Smooth muscle cell (in vitro differentiated cells): Measurements from ENCODE around the gene SHROOM3. TPM values are rescaled to one million over a fixed set of nuclear protein-coding genes. Genes with fewer than 3 reads are reported as not detected.

Experiments used
- DNase-seq: peaks from one replicate; lab custom pipeline; 2025; ENCODE audit not compliant: unreplicated experiment; lab: John Stamatoyannopoulos, UW
- H2AFZ ChIP-seq: fragments of 200-600 bp; sonication (generic); 2 replicates; pipeline ENCODE4 v1.6.0; 2016; ENCODE audit warnings: antibody characterized with exemption, low read depth, mild to moderate bottlenecking
- H3F3A ChIP-seq: fragments of 200-600 bp; sonication (generic); 2 replicates; pipeline ENCODE4 v1.6.0; 2017; ENCODE audit warnings: antibody characterized with exemption, low read depth
- H3K27ac ChIP-seq: fragments of 200-600 bp; sonication (generic); 2 replicates; pipeline ENCODE4 v1.5.1; 2016; ENCODE audit warnings: low read depth, mild to moderate bottlenecking
- H3K27me3 ChIP-seq: fragments of 200-600 bp; sonication (generic); 2 replicates; pipeline ENCODE4 v1.6.1; 2016; ENCODE audit warnings: low read depth, mild to moderate bottlenecking
- H3K36me3 ChIP-seq: fragments of 200-600 bp; sonication (generic); 2 replicates; pipeline ENCODE4 v1.5.1; 2016; ENCODE audit warnings: low read depth
- H3K4me1 ChIP-seq: fragments of 200-600 bp; sonication (generic); 2 replicates; pipeline ENCODE4 v1.5.1; 2016; ENCODE audit warnings: low read depth
- H3K4me2 ChIP-seq: fragments of 200-600 bp; sonication (generic); 2 replicates; pipeline ENCODE4 v1.6.0; 2016; ENCODE audit warnings: mild to moderate bottlenecking
- H3K4me3 ChIP-seq: fragments of 200-600 bp; sonication (generic); 2 replicates; pipeline ENCODE4 v1.5.1; 2016; ENCODE audit warnings: mild to moderate bottlenecking
- H3K79me2 ChIP-seq: fragments of 200-600 bp; sonication (generic); 2 replicates; pipeline ENCODE4 v1.6.0; 2016; ENCODE audit warnings: low read depth, mild to moderate bottlenecking
- H3K9ac ChIP-seq: fragments of 200-600 bp; sonication (generic); 2 replicates; pipeline ENCODE4 v1.6.0; 2016; ENCODE audit warnings: low read depth
- H3K9me3 ChIP-seq: fragments of 200-600 bp; sonication (generic); replicated peaks from 2 replicates; pipeline ENCODE4 v1.5.1; 2016; ENCODE audit warnings: low read depth
- H4K20me1 ChIP-seq: fragments of 200-600 bp; sonication (generic); 2 replicates; pipeline ENCODE4 v1.6.0; 2016; ENCODE audit warnings: low read depth
- CTCF ChIP-seq: fragments of 200-600 bp; sonication (generic); IDR thresholded peaks from 2 replicates; pipeline ENCODE4 v1.5.1; 2017; ENCODE audit warnings: borderline replicate concordance, mild to moderate bottlenecking, antibody characterized with exemption; ENCODE audit not compliant: insufficient read depth, poor library complexity, severe bottlenecking
- WGBS: methylation state at CpG from one replicate; pipeline ENCODE4 v1.1.7; 2016; ENCODE audit warnings: low lambda C conversion rate; 5-methylcytosine and 5-hydroxymethylcytosine counted together
- polyA plus RNA-seq: library from polyadenylated mRNA; unstranded; fragments of >200 nt; fragmentation: Nextera tagmentation; extraction: Ambion mirVana; gene quantifications from 2 replicates; pipeline ENCODE4 v1.2.1, GENCODE V29; 2016
- total RNA-seq: library from RNA; depleted of rRNA; stranded (reverse); fragments of >200 nt; gene quantifications from 2 replicates; pipeline ENCODE4 v1.2.3, GENCODE V29; 2014

SHROOM3 gene
- total and polyA plus RNA-seq, 2 experiments from 2014 or later, result 10.0 to 31.9 TPM

GRCh38 chr4:76463568-76463967, 28.5 kb downstream of the SHROOM3 start:
- Histone ChIP-seq H3K9ac (no peak overlapping the region), H4K20me1 (no peaks in the 10 kb centered on the region), H3K36me3 (no peaks in the 10 kb centered on the region), H3K79me2 (no peaks in the 10 kb centered on the region), H3K9me3 (no peaks in the 10 kb centered on the region), H3K4me3 (no peak overlapping the region), H3K4me1 (peaks cover 29% of the 10 kb centered on the region), H3K27me3 (no peaks in the 10 kb centered on the region), H3K4me2 (no peak overlapping the region), H3F3A (no peaks in the 10 kb centered on the region), H3K27ac (no peak overlapping the region), H2AFZ (no peak overlapping the region)
- 96% methylated on average over 2 of the region's 2 CpGs for WGBS
- DNase-seq, result no peak
- TF ChIP-seq CTCF, result no peak

- no peaks in the 10 kb centered on the region for H3K79me2 ChIP-seq
Measured at GRCh38 chr4:76470064-76470463, 35.0 kb downstream of the SHROOM3 start.

GRCh38 chr4:76470532-76470931, 35.5 kb downstream of the SHROOM3 start:
- Histone ChIP-seq H3K4me2 (no peak overlapping the region), H3K27ac (no peak overlapping the region), H3K4me3 (no peak overlapping the region), H3K9me3 (no peaks in the 10 kb centered on the region), H4K20me1 (no peaks in the 10 kb centered on the region), H3F3A (no peaks in the 10 kb centered on the region), H3K79me2 (no peaks in the 10 kb centered on the region), H3K9ac (no peak overlapping the region), H3K27me3 (no peaks in the 10 kb centered on the region), H2AFZ (no peak overlapping the region), H3K36me3 (no peaks in the 10 kb centered on the region), H3K4me1 (peaks cover 7% of the 10 kb centered on the region)
- no peak for TF ChIP-seq CTCF
- WGBS, result 75% methylated on average over 1 of the region's 1 CpG
- DNase-seq, result no peak

More at GRCh38 chr4:76470064-76470463, 35.0 kb downstream of the SHROOM3 start:
- no peak for TF ChIP-seq CTCF
- Histone ChIP-seq H3K4me1 (peaks cover 4% of the 10 kb centered on the region), H3K27ac (no peak overlapping the region), H3K36me3 (no peaks in the 10 kb centered on the region), H3K9me3 (no peaks in the 10 kb centered on the region), H3K27me3 (no peaks in the 10 kb centered on the region), H3K9ac (no peak overlapping the region), H3K4me2 (no peak overlapping the region), H2AFZ (no peak overlapping the region), H4K20me1 (no peaks in the 10 kb centered on the region), H3K4me3 (no peak overlapping the region), H3F3A (no peaks in the 10 kb centered on the region)
- DNase-seq, result no peak

- no peaks in the 10 kb centered on the region for H3F3A ChIP-seq
- H3K27ac ChIP-seq, result peak overlapping the region; percentile 10
- H3K9ac ChIP-seq, result no peak overlapping the region
- no peak overlapping the region for H3K4me3 ChIP-seq
- no peaks in the 10 kb centered on the region for H3K27me3 ChIP-seq
- no peaks in the 10 kb centered on the region for H4K20me1 ChIP-seq
- H3K36me3 ChIP-seq, result no peaks in the 10 kb centered on the region
- peak overlapping the region; percentile 7 for H3K4me2 ChIP-seq
- H3K4me1 ChIP-seq, result peaks cover 8% of the 10 kb centered on the region
- H3K9me3 ChIP-seq, result no peaks in the 10 kb centered on the region
- no peaks in the 10 kb centered on the region for H3K79me2 ChIP-seq
- no peak for DNase-seq
- H2AFZ ChIP-seq, result no peak overlapping the region
- TF ChIP-seq CTCF, result no peak
- WGBS, result 25% methylated on average over 1 of the region's 1 CpG
Measured at GRCh38 chr4:76476571-76476970, 41.5 kb downstream of the SHROOM3 start.
